GM18861 (cell line): ENCODE measurements around the gene TTC23.

Source experiments
- ATAC-seq: cut with Tn5 transposase; IDR thresholded peaks from one replicate; pipeline ENCODE4 v1.9.1; 2021; ENCODE audit not compliant: unreplicated experiment

Gene TTC23

GRCh38 chr15:99140590-99140989, 108.8 kb downstream of the TTC23 start:
- no peak for ATAC-seq

GRCh38 chr15:99139276-99139675, 110.1 kb downstream of the TTC23 start:
- ATAC-seq = no peak

GRCh38 chr15:99138491-99138982, 110.8 kb downstream of the TTC23 start:
- ATAC-seq = no peak

- ATAC-seq = no peak
Observed at GRCh38 chr15:99137877-99138276, 111.5 kb downstream of the TTC23 start.

GRCh38 chr15:99137111-99137546, 112.3 kb downstream of the TTC23 start:
- ATAC-seq = no peak

GRCh38 chr15:99135194-99135593, 114.2 kb downstream of the TTC23 start:
- ATAC-seq = no peak

GRCh38 chr15:99134317-99134821, 115.0 kb downstream of the TTC23 start:
- ATAC-seq = no peak

- no peak for ATAC-seq
Observed at GRCh38 chr15:99132634-99133287, 116.6 kb downstream of the TTC23 start.

GRCh38 chr15:99132122-99132521, 117.3 kb downstream of the TTC23 start:
- ATAC-seq = no peak

- no peak for ATAC-seq
Observed at GRCh38 chr15:99131441-99132023, 117.8 kb downstream of the TTC23 start.

GRCh38 chr15:99130765-99131440, 118.5 kb downstream of the TTC23 start:
- ATAC-seq = no peak

GRCh38 chr15:99130314-99130713, 119.1 kb downstream of the TTC23 start:
- no peak for ATAC-seq

GRCh38 chr15:99129644-99130043, 119.7 kb downstream of the TTC23 start:
- ATAC-seq = no peak

GRCh38 chr15:99128411-99128810, 121.0 kb downstream of the TTC23 start:
- no peak for ATAC-seq

- no peak for ATAC-seq
Observed at GRCh38 chr15:99127773-99128172, 121.6 kb downstream of the TTC23 start.

GRCh38 chr15:99126930-99127329, 122.5 kb downstream of the TTC23 start:
- no peak for ATAC-seq

GRCh38 chr15:99126131-99126588, 123.2 kb downstream of the TTC23 start:
- ATAC-seq = no peak

- no peak for ATAC-seq
Observed at GRCh38 chr15:99125061-99125891, 124.1 kb downstream of the TTC23 start.

- no peak for ATAC-seq
Observed at GRCh38 chr15:99124641-99125040, 124.7 kb downstream of the TTC23 start.

GRCh38 chr15:99123713-99124451, 125.5 kb downstream of the TTC23 start:
- ATAC-seq = no peak
